IMR-90 (cell line): ENCODE measurements around the gene CUL9. TPM values are rescaled to one million over a fixed set of nuclear protein-coding genes. Genes with fewer than 3 reads are reported as not detected.

ENCODE experiments used
- ATAC-seq: fragments of 200-7000 bp; cut with Tn5 transposase; 2 replicates; pipeline ENCODE4 v1.9.1; 2020; ENCODE audit warnings: low read depth, mild to moderate bottlenecking, moderate library complexity
- BruUV-seq: library from RNA; stranded (reverse); fragments of 400-500 nt; replicated peaks from 2 replicates; lab custom pipeline; 2021; lab: Mats Ljungman, UMichigan
- CTCF ChIA-PET: fragments of 300-600 bp; formaldehyde crosslinking; extraction: SDS; loops from one replicate; lab custom pipeline; 2021; ENCODE audit warnings: antibody characterized with exemption; lab: Yijun Ruan, JAX
- POLR2A ChIA-PET: fragments of 300-600 bp; sonication (Branson Sonifier 250); formaldehyde crosslinking; loops from one replicate; lab custom pipeline; 2022; ENCODE audit warnings: antibody characterized with exemption; ENCODE audit not compliant: unreplicated experiment; lab: Charles Lee
- DNase-seq: peaks from one replicate; pipeline ENCODE4 v3.0.0; 2013
- H2AFZ ChIP-seq: replicated peaks from 2 replicates; pipeline ENCODE3; 2013; ENCODE audit warnings: low read length, mild to moderate bottlenecking; ENCODE audit not compliant: poor library complexity
- H2AK5ac ChIP-seq: 2 replicates; pipeline ENCODE4 v1.6.1; 2013; ENCODE audit warnings: low read depth, low read length, inconsistent platforms
- H2AK9ac ChIP-seq: replicated peaks from 2 replicates; pipeline ENCODE3; 2013; ENCODE audit warnings: mild to moderate bottlenecking, low read depth, low read length, moderate library complexity; ENCODE audit not compliant: poor library complexity
- H2BK120ac ChIP-seq: 2 replicates; pipeline ENCODE4 v1.6.1; 2013; ENCODE audit warnings: low read depth, low read length, inconsistent platforms
- H2BK15ac ChIP-seq: 3 replicates; pipeline ENCODE4 v1.6.1; 2013; ENCODE audit warnings: low read depth, low read length, inconsistent platforms
- H2BK20ac ChIP-seq: 2 replicates; pipeline ENCODE4 v1.6.1; 2013; ENCODE audit warnings: low read depth, mild to moderate bottlenecking, inconsistent platforms, low read length, moderate library complexity
- H2BK5ac ChIP-seq: 2 replicates; pipeline ENCODE4 v1.6.1; 2013; ENCODE audit warnings: mild to moderate bottlenecking, low read depth, low read length, inconsistent platforms; ENCODE audit not compliant: poor library complexity, severe bottlenecking
- H3K14ac ChIP-seq: replicated peaks from 2 replicates; pipeline ENCODE4 v1.6.1; 2013; ENCODE audit warnings: low read depth, low read length, inconsistent platforms
- H3K18ac ChIP-seq: 2 replicates; pipeline ENCODE4 v1.6.1; 2013; ENCODE audit warnings: low read depth, low read length, control low read depth
- H3K23ac ChIP-seq: 2 replicates; pipeline ENCODE4 v1.6.1; 2013; ENCODE audit warnings: low read depth, low read length, inconsistent platforms
- H3K27ac ChIP-seq: 2 replicates; pipeline ENCODE4 v1.5.1; 2013; ENCODE audit warnings: mild to moderate bottlenecking, control low read depth, low read length; ENCODE audit not compliant: insufficient read depth
- H3K27me3 ChIP-seq: 2 replicates; pipeline ENCODE4 v1.6.1; 2013; ENCODE audit warnings: low read length; ENCODE audit not compliant: control insufficient read depth, insufficient read depth
- H3K36me3 ChIP-seq: 2 replicates; pipeline ENCODE4 v1.6.1; 2013; ENCODE audit warnings: low read length, mixed read lengths; ENCODE audit not compliant: control insufficient read depth, insufficient read depth
- H3K4ac ChIP-seq: 2 replicates; pipeline ENCODE4 v1.6.1; 2013; ENCODE audit warnings: low read depth, low read length, inconsistent platforms
- H3K4me1 ChIP-seq: 2 replicates; pipeline ENCODE4 v1.6.1; 2013; ENCODE audit warnings: low read length, mixed read lengths; ENCODE audit not compliant: control insufficient read depth, insufficient read depth
- H3K4me2 ChIP-seq: 2 replicates; pipeline ENCODE4 v1.6.1; 2013; ENCODE audit warnings: low read depth, mild to moderate bottlenecking, control low read depth, low read length, moderate library complexity
- H3K4me3 ChIP-seq: 2 replicates; pipeline ENCODE4 v1.5.1; 2013; ENCODE audit warnings: low read depth, mild to moderate bottlenecking, control low read depth, low read length, moderate library complexity; ENCODE audit not compliant: insufficient read depth
- H3K56ac ChIP-seq: 2 replicates; pipeline ENCODE4 v1.6.1; 2013; ENCODE audit warnings: low read length, inconsistent platforms; ENCODE audit not compliant: insufficient read depth; ENCODE audit errors: extremely low read depth
- H3K79me1 ChIP-seq, 2 experiments: 2 replicates each; pipeline ENCODE4 v1.6.1; 2013; ENCODE audit warnings: low read length in 2 of 2, inconsistent platforms in 1 of 2, low read depth in 1 of 2
- H3K9ac ChIP-seq: 2 replicates; pipeline ENCODE4 v1.6.1; 2013; ENCODE audit warnings: low read depth, low read length, control low read depth
- H3K9me1 ChIP-seq: 2 replicates; pipeline ENCODE4 v1.6.1; 2013; ENCODE audit warnings: low read length, inconsistent platforms; ENCODE audit not compliant: insufficient read depth
- H3K9me3 ChIP-seq: 2 replicates; pipeline ENCODE4 v1.6.1; 2013; ENCODE audit warnings: low read length; ENCODE audit not compliant: control insufficient read depth, insufficient read depth
- H4K20me1 ChIP-seq: 2 replicates; pipeline ENCODE4 v1.6.1; 2013; ENCODE audit warnings: low read length, inconsistent platforms; ENCODE audit not compliant: insufficient read depth
- H4K5ac ChIP-seq: 2 replicates; pipeline ENCODE4 v1.6.1; 2013; ENCODE audit warnings: mild to moderate bottlenecking, low read depth, low read length, control low read depth
- H4K8ac ChIP-seq, 2 experiments: 2 replicates each; pipeline ENCODE4 v1.6.1; 2013; ENCODE audit warnings: low read depth in 2 of 2, low read length in 2 of 2, control low read depth in 1 of 2, inconsistent platforms in 1 of 2
- H4K91ac ChIP-seq: 2 replicates; pipeline ENCODE4 v1.6.1; 2013; ENCODE audit warnings: low read depth, low read length, inconsistent platforms; ENCODE audit not compliant: insufficient read depth
- BHLHE40 ChIP-seq: fragments of 150-350 bp; IDR thresholded peaks from 2 replicates; pipeline ENCODE4 v1.6.1; 2016; ENCODE audit warnings: mild to moderate bottlenecking, low read depth, low read length
- CEBPB ChIP-seq: IDR thresholded peaks from 2 replicates; pipeline ENCODE4 v1.6.1; 2012; ENCODE audit warnings: low read depth, low read length, improper control_type of control experiment
- CHD1 ChIP-seq: IDR thresholded peaks from 2 replicates; pipeline ENCODE4 v1.6.1; 2012; ENCODE audit warnings: low read depth, low read length, improper control_type of control experiment
- FOS ChIP-seq: fragments of 150-350 bp; IDR thresholded peaks from 2 replicates; pipeline ENCODE4 v1.6.1; 2016; ENCODE audit warnings: low read depth, low read length
- MAZ ChIP-seq: IDR thresholded peaks from 2 replicates; pipeline ENCODE4 v1.6.1; 2012; ENCODE audit warnings: low read depth, mild to moderate bottlenecking, low read length, improper control_type of control experiment, moderate library complexity, borderline replicate concordance
- MXI1 ChIP-seq: IDR thresholded peaks from 2 replicates; pipeline ENCODE4 v1.6.1; 2012; ENCODE audit warnings: low read depth, mild to moderate bottlenecking, low read length, moderate library complexity, borderline replicate concordance
- RCOR1 ChIP-seq: IDR thresholded peaks from 2 replicates; pipeline ENCODE4 v1.6.1; 2012; ENCODE audit warnings: mild to moderate bottlenecking, low read length, improper control_type of control experiment; ENCODE audit not compliant: insufficient replicate concordance
- RFX5 ChIP-seq: IDR thresholded peaks from 2 replicates; pipeline ENCODE4 v1.8.0; 2012; ENCODE audit warnings: low read depth, mild to moderate bottlenecking, low read length, moderate library complexity
- SMC3 ChIP-seq: fragments of 150-350 bp; IDR thresholded peaks from 2 replicates; pipeline ENCODE4 v1.6.1; 2016; ENCODE audit warnings: low read depth, mild to moderate bottlenecking, antibody characterized with exemption, low read length, moderate library complexity
- WGBS, 2 experiments: methylation state at CpG; one replicate each; pipeline versions ENCODE4 v1.1.5 to v1.1.7; 2013; ENCODE audit warnings: missing lambda C conversion rate in 2 of 2; ENCODE audit not compliant: insufficient read length in 1 of 2; ENCODE audit errors: extremely low coverage in 2 of 2; 5-methylcytosine and 5-hydroxymethylcytosine counted together
- dilution Hi-C: fragments of 300-500 bp; cut with HindIII; formaldehyde crosslinking; loops from one replicate; pipeline ENCODE4 v1.14.3; 2018; ENCODE audit warnings: low sequenced_read_pairs; ENCODE audit not compliant: unreplicated experiment
- in situ Hi-C: fragments of 300-500 bp; cut with MboI; formaldehyde crosslinking; loops from 3 replicates; pipeline ENCODE4 v1.14.3; 2019; ENCODE audit warnings: low sequenced_read_pairs, inconsistent platforms, mixed read lengths
- intact Hi-C: fragments of 100-400 bp; cut with micrococcal nuclease; formaldehyde crosslinking; loops from 2 replicates; pipeline ENCODE4 v1.10.0; 2022
- polyA plus RNA-seq, 3 experiments: library from polyadenylated mRNA; depleted of rRNA; stranded (reverse); fragments of >200 nt; gene quantifications; 2 replicates each; pipeline ENCODE4 v1.2.3, GENCODE V29; 2012; ENCODE audit warnings: low replicate concordance in 1 of 3
- total RNA-seq: library from RNA; depleted of rRNA; stranded (reverse); fragments of >200 nt; gene quantifications from 2 replicates; pipeline ENCODE4 v1.2.3, GENCODE V29; 2012
- TF ChIP-seq, protein P1 (sequence below): fragments of 150-350 bp; IDR thresholded peaks from 2 replicates; pipeline ENCODE4 v1.6.1; 2017; ENCODE audit warnings: mild to moderate bottlenecking, antibody characterized with exemption, low read length, low read depth

CUL9 gene
- total and polyA plus RNA-seq, 2 of the 4 experiments (the other 2 are of a cell fraction): 7.7 to 19.5 TPM

DNA sequence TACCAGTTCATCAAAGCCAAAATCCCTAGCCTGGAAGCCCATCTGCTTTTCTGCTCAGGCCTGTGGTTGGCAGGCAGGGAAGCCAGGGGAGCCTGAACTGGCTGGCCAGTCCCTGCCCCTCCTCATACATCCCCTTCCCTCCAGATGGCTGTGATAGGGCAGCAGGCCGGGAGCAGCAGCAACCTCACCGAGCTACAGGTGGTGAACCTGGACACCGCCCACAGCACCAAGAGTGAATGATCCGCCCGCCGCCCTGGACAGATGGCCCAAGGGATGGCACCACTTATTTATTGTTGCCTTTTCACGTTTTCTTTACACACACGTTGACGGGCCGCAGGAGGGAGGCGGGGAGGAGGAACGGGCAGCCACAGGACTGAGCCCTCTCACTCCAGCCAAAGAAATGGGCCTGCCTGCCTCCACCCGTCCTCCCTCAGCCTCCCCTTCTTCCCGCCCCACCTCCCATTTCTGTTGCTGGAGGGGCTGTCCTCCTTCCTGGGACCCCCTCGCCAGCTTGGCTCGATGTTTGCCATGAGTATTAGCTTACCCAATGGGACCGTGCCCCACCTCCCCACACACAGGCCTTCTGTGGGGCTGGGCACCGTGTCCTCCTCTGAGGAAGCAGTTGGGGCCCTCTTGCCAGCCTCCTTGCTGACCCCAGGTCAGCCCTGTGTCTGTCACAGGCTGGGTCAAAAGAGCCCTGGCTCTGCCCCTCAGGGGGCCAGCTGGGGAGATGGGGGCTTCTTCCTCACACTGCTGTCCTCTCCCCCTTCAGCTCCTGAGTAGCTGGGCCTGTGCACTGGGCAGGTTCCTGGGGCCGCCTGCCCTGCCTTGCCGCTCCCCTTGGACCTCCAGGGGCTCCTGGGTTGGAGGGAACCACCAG, 2.8 kb upstream of the CUL9 start:
- H3K14ac ChIP-seq: no peak overlapping the region
- no peak overlapping the region for H3K4ac ChIP-seq
- no peak overlapping the region for H2AK5ac ChIP-seq
- no peak overlapping the region for H3K4me2 ChIP-seq
- peaks cover 25 to 68% of the 10 kb centered on the region in 2 experiments for H3K79me1 ChIP-seq
- no peaks in the 10 kb centered on the region for H3K9me3 ChIP-seq
- no peak overlapping the region for H3K23ac ChIP-seq
- intact Hi-C loops (no loop called here), in situ Hi-C loops (no loop called here), dilution Hi-C loops (no loop called here)
- peaks cover 9% of the 10 kb centered on the region for H3K4me1 ChIP-seq
- CTCF ChIA-PET: interaction anchor here (0.6 kb wide), 1 partner anchor 15 kb away, joined by 3 read pairs; no protein-coding TSS in a partner anchor
- H4K8ac ChIP-seq: no peak overlapping the region
- no peak overlapping the region for H4K91ac ChIP-seq
- no peak for ATAC-seq
- H3K18ac ChIP-seq: no peak overlapping the region
- POLR2A ChIA-PET: no interaction called here
- H4K5ac ChIP-seq: no peak overlapping the region
- no peak overlapping the region for H2BK15ac ChIP-seq
- no peak overlapping the region for H2BK5ac ChIP-seq
- BruUV-seq: no TSS peak
- H3K9me1 ChIP-seq: peaks cover 11% of the 10 kb centered on the region
- H3K27me3 ChIP-seq: no peaks in the 10 kb centered on the region
- no peak overlapping the region for H2AK9ac ChIP-seq
- no peak overlapping the region for H3K4me3 ChIP-seq
- no peak overlapping the region for H2AFZ ChIP-seq
- DNase-seq: no peak
- no peak overlapping the region for H3K9ac ChIP-seq
- no peak overlapping the region for H2BK120ac ChIP-seq
- H3K36me3 ChIP-seq: peaks cover 42% of the 10 kb centered on the region
- no peak overlapping the region for H3K56ac ChIP-seq
- 100% methylated on average over 2 of the region's 20 CpGs; no CpG with 5 or more reads in 1 of the 2 experiments for WGBS, 2 experiments
- peaks cover 21% of the 10 kb centered on the region for H4K20me1 ChIP-seq
- H3K27ac ChIP-seq: no peak overlapping the region
- no peak overlapping the region for H2BK20ac ChIP-seq
- TF ChIP-seq SMC3 (no peak), CEBPB (no peak), MXI1 (no peak), RFX5 (no peak), CHD1 (no peak), FOS (no peak), BHLHE40 (no peak), MAZ (no peak), RCOR1 (no peak)
- TF ChIP-seq, protein P1, sequence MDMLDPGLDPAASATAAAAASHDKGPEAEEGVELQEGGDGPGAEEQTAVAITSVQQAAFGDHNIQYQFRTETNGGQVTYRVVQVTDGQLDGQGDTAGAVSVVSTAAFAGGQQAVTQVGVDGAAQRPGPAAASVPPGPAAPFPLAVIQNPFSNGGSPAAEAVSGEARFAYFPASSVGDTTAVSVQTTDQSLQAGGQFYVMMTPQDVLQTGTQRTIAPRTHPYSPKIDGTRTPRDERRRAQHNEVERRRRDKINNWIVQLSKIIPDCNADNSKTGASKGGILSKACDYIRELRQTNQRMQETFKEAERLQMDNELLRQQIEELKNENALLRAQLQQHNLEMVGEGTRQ: no peak
